Erythroblast (primary cell): ENCODE measurements around the gene SHISA3.

Experiments
- DNase-seq, 2 experiments: peaks; one replicate each; lab custom pipeline; 2025; lab: John Stamatoyannopoulos, UW
- GATA1 ChIP-seq: IDR thresholded peaks from 2 replicates; pipeline ENCODE4 v1.6.1; 2011; ENCODE audit warnings: low read depth, mild to moderate bottlenecking, control low read depth, low read length, moderate library complexity
- POLR2A ChIP-seq: IDR thresholded peaks from 2 replicates; pipeline ENCODE4 v1.6.1; 2011; ENCODE audit warnings: mild to moderate bottlenecking, low read length

The SHISA3 gene

GRCh38 chr4:42398871-42399331 is 1.6 kb downstream of the SHISA3 start:
- no peak for DNase-seq
- TF ChIP-seq POLR2A (no peak), GATA1 (no peak)

- no peak for TF ChIP-seq POLR2A
- TF ChIP-seq GATA1, result no peak
- no peak for DNase-seq
Observed at GRCh38 chr4:42399393-42399792, 2.1 kb downstream of the SHISA3 start.

GRCh38 chr4:42401171-42401570 is 3.9 kb downstream of the SHISA3 start:
- DNase-seq, result no peak
- TF ChIP-seq POLR2A, result no peak
- no peak for TF ChIP-seq GATA1

- no peak for TF ChIP-seq GATA1
- TF ChIP-seq POLR2A, result no peak
- DNase-seq, result no peak
Observed at GRCh38 chr4:42404001-42404400, 6.7 kb downstream of the SHISA3 start.

GRCh38 chr4:42410446-42410845 is 13.2 kb downstream of the SHISA3 start:
- DNase-seq, result no peak
- TF ChIP-seq POLR2A (no peak), GATA1 (no peak)

- TF ChIP-seq POLR2A, result no peak
- no peak for TF ChIP-seq GATA1
- DNase-seq, result no peak
Observed at GRCh38 chr4:42411803-42412202, 14.5 kb downstream of the SHISA3 start.

- no peak for DNase-seq
- no peak for TF ChIP-seq GATA1
- no peak for TF ChIP-seq POLR2A
Observed at GRCh38 chr4:42412251-42412650, 15.0 kb downstream of the SHISA3 start.

- TF ChIP-seq GATA1 (no peak), POLR2A (no peak)
- no peak for DNase-seq
Observed at GRCh38 chr4:42415281-42415680, 18.0 kb downstream of the SHISA3 start.

- TF ChIP-seq POLR2A (no peak), GATA1 (no peak)
- DNase-seq, result no peak
Observed at GRCh38 chr4:42416017-42416416, 18.7 kb downstream of the SHISA3 start.

GRCh38 chr4:42417550-42417949 is 20.3 kb downstream of the SHISA3 start:
- no peak for DNase-seq
- TF ChIP-seq POLR2A, result no peak
- TF ChIP-seq GATA1, result no peak

GRCh38 chr4:42420140-42420539 is 22.9 kb downstream of the SHISA3 start:
- TF ChIP-seq GATA1 (no peak), POLR2A (no peak)
- DNase-seq, result no peak

GRCh38 chr4:42425146-42426065 is 28.1 kb downstream of the SHISA3 start:
- no peak for DNase-seq
- no peak for TF ChIP-seq POLR2A
- TF ChIP-seq GATA1, result no peak

GRCh38 chr4:42428036-42428435 is 30.7 kb downstream of the SHISA3 start:
- no peak for DNase-seq
- no peak for TF ChIP-seq GATA1
- TF ChIP-seq POLR2A, result no peak

- no peak for DNase-seq
- no peak for TF ChIP-seq POLR2A
- TF ChIP-seq GATA1, result no peak
Observed at GRCh38 chr4:42436928-42437565, 39.8 kb downstream of the SHISA3 start.
